ENCODE results near the gene CDH26. TPM values are rescaled to one million over a fixed set of nuclear protein-coding genes. Genes with fewer than 3 reads are reported as not detected.

The CDH26 gene
- total and polyA plus RNA-seq, 12 donors: 0.34 to 2.4 (median 0.89) TPM

- Histone ChIP-seq H3K9me3 (no peaks in the 10 kb centered on the region), H3K4me3 (no peak overlapping the region), H3K4me1 (peaks cover 0 to 34% (median 12%) of the 10 kb centered on the region in 9 donors), H3K27me3 (peaks cover 0 to 6% (median 0%) of the 10 kb centered on the region in 7 donors), H3K27ac (peak overlapping the region in 1 of 10 donors; percentile 37), H3K36me3 (no peaks in the 10 kb centered on the region)
- WGBS, 2 donors: 75 to 83% methylated on average over 3 of the region's 3 CpGs
- no peak for TF ChIP-seq CTCF (IDR thresholded peaks at IDR 0.05)
- DNase-seq: no peak
- intact Hi-C loops (cut with DNase I): loop anchor here in 4 of 10 donors (5.0 to 10.0 kb wide), 5 partner anchors 68 to 1831 kb away; no protein-coding TSS in a partner anchor
- no peak for ATAC-seq
These were observed 105.6 kb downstream of the CDH26 start for GRCh38 chr20:60063739-60064380.

Other genes with a start within 250 kb of the CDH26 start
- 1 to 10 TPM in 4 of 10 donors, under 1 TPM in 6; 0.45 to 2.5 (median 0.93) TPM for gene SYCP2, start 24.8 kb upstream of the CDH26 start, total RNA-seq
- gene SYCP2, start 24.8 kb upstream of the CDH26 start, polyA plus RNA-seq: 1 to 10 TPM in 1 of 2 donors, under 1 TPM in 1; 0.75 to 7.5 TPM
- 10 to 100 TPM in 6 of 10 donors, 1 to 10 TPM in 4; 7.6 to 14.3 (median 10.1) TPM for gene PPP1R3D, start 18.1 kb upstream of the CDH26 start, total RNA-seq
- gene PPP1R3D, start 18.1 kb upstream of the CDH26 start, polyA plus RNA-seq: 1 to 10 TPM; 4.0 to 6.1 TPM
- 10 to 100 TPM; 16.6 to 38.3 (median 28.0) TPM for gene FAM217B, start 18.0 kb upstream of the CDH26 start, total RNA-seq
- gene FAM217B, start 18.0 kb upstream of the CDH26 start, polyA plus RNA-seq: 1 to 10 TPM; 2.4 to 8.3 TPM